ENCODE measurements around the gene ZC3H18.

ZC3H18 gene

DNA sequence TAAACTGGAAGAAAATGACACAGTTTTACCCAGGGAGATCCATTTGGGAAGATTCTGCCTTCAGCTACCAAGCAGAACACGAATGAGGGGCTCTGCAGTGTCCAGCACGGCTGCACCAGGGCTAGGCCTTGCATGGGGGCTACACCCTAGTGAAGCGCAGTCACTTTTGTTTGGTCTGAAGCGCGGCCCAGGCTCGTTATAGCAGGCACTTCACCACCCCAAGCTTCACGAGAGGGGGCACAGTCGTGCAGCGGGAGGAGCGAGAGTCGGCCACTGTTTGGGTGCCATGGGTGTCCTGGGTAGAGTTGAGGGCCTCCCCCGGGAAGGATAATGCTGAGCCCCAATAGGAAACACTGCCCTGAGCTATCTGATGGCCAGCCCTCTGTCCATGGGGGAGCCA lies 46.5 kb downstream of the ZC3H18 start:
- Histone ChIP-seq H3K9me3 (ENCODE audit: insufficient read depth, low read length) (no peaks in the 10 kb centered on the region), H3K27me3 (ENCODE audit: insufficient read depth, insufficient read length) (no peaks in the 10 kb centered on the region), H3K4me1 (ENCODE audit: insufficient read depth, insufficient read length) (peaks cover 12% of the 10 kb centered on the region), H3K9ac (ENCODE audit: insufficient read length, low read depth) (no peak overlapping the region), H3K36me3 (ENCODE audit: insufficient read depth, insufficient read length, low read length) (peaks cover 83% of the 10 kb centered on the region), H3K4me3 (ENCODE audit: insufficient read length, low read depth) (no peak overlapping the region)
- no peak for DNase-seq (ENCODE audit: low read depth, low spot score)
- TF ChIP-seq YY1 (IDR thresholded peaks at IDR 0.05; ENCODE audit: insufficient read depth, insufficient read length) (no peak), SUZ12 (IDR thresholded peaks at IDR 0.05; ENCODE audit: extremely low read depth, insufficient read depth, insufficient read length) (no peak), ZNF274 (IDR thresholded peaks at IDR 0.05; ENCODE audit: low read depth, low read length) (no peak)

DNA sequence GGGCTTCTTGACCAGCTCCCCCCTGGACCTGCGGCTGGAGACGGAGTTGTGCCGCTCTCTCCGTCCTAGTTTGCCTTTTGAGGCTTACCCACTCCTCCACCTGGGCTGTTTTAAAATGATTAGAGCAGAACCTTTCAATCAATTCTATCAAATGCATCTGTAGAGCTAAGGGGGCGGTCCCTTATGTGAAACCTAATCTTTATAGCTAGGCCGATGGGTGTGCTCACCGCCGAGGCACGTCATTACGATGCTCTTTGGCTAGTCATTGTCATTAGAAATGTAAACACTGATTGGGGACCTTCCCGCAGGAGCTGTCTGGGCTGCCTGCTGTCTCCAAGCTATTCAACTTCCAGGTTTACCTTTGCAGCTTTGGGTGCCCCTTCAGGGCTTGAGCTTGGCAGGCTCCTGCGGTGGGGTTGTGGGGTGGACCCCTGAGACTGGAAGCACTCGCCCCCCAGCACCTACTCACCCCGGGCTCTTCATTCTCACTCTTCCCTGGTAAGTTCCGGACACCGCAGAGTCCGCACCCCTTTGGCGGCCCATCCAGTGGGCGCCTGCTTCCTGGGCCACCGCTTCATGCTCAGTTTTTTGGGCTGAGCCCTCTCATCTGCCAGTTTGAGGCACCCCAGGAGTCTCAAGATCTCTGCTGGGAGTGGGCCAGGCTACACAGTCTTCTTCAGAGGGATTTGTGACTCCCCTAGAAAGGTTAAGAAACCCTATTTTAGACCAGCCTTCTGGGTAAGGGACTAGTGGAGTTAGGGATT lies 47.2 kb downstream of the ZC3H18 start:
- no peak overlapping the region for H3K4me3 ChIP-seq (ENCODE audit: insufficient read length, low read depth)
- DNase-seq (ENCODE audit: low read depth, low spot score), result no peak
- no peak for TF ChIP-seq ZNF274 (IDR thresholded peaks at IDR 0.05; ENCODE audit: low read depth, low read length)
- TF ChIP-seq SUZ12 (IDR thresholded peaks at IDR 0.05; ENCODE audit: extremely low read depth, insufficient read depth, insufficient read length), result no peak
- no peak for TF ChIP-seq YY1 (IDR thresholded peaks at IDR 0.05; ENCODE audit: insufficient read depth, insufficient read length)
- H3K9ac ChIP-seq (ENCODE audit: insufficient read length, low read depth), result no peak overlapping the region
- peaks cover 12% of the 10 kb centered on the region for H3K4me1 ChIP-seq (ENCODE audit: insufficient read depth, insufficient read length)
- H3K36me3 ChIP-seq (ENCODE audit: insufficient read depth, insufficient read length, low read length), result peaks cover 83% of the 10 kb centered on the region
- no peaks in the 10 kb centered on the region for H3K9me3 ChIP-seq (ENCODE audit: insufficient read depth, low read length)
- H3K27me3 ChIP-seq (ENCODE audit: insufficient read depth, insufficient read length), result no peaks in the 10 kb centered on the region

DNA sequence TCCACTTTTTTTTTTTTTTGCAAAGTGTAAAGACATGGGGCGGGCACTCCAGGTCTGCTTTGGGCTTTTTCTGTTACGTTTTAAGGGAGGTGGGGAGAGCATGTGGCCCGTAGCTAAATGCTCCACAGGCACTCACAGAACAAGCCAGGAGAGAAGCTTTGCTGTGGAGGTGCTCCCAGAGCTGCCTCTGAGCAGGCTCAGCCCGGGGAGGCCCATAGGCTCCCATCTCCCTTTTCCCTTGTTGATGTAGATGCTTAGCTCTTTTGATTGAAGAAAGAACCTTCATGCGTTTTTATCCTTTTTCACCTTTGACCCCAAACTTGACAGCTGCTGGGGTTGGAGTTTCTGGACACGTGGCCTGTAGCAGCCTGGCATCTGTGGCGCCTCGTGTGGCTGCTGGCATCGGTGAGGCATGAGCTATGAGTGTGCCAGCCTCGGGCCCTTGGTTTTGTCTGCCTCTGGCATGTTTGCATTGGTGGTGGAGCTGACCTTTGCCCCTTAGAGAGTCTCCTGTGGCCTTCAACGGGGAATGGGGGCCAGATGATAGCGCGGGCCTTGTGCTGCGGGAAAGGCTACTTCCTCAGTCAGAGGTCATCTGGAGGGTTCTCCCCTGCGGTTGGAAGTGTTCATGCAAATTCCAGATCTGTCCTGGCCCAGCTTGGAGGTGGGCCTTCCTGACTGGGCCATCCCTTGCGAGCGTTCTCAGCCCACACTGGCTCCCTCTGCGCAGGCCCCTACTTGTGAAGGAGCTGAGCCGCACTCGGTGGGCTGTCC lies 48.2 kb downstream of the ZC3H18 start:
- TF ChIP-seq ZNF274 (IDR thresholded peaks at IDR 0.05; ENCODE audit: low read depth, low read length), result no peak
- TF ChIP-seq SUZ12 (IDR thresholded peaks at IDR 0.05; ENCODE audit: extremely low read depth, insufficient read depth, insufficient read length), result no peak
- no peaks in the 10 kb centered on the region for H3K9me3 ChIP-seq (ENCODE audit: insufficient read depth, low read length)
- peaks cover 12% of the 10 kb centered on the region for H3K4me1 ChIP-seq (ENCODE audit: insufficient read depth, insufficient read length)
- H3K27me3 ChIP-seq (ENCODE audit: insufficient read depth, insufficient read length), result no peaks in the 10 kb centered on the region
- no peak overlapping the region for H3K4me3 ChIP-seq (ENCODE audit: insufficient read length, low read depth)
- H3K36me3 ChIP-seq (ENCODE audit: insufficient read depth, insufficient read length, low read length), result peaks cover 83% of the 10 kb centered on the region
- peak overlapping the region; percentile 47 for H3K9ac ChIP-seq (ENCODE audit: insufficient read length, low read depth)
- DNase-seq (ENCODE audit: low read depth, low spot score), result no peak

DNA sequence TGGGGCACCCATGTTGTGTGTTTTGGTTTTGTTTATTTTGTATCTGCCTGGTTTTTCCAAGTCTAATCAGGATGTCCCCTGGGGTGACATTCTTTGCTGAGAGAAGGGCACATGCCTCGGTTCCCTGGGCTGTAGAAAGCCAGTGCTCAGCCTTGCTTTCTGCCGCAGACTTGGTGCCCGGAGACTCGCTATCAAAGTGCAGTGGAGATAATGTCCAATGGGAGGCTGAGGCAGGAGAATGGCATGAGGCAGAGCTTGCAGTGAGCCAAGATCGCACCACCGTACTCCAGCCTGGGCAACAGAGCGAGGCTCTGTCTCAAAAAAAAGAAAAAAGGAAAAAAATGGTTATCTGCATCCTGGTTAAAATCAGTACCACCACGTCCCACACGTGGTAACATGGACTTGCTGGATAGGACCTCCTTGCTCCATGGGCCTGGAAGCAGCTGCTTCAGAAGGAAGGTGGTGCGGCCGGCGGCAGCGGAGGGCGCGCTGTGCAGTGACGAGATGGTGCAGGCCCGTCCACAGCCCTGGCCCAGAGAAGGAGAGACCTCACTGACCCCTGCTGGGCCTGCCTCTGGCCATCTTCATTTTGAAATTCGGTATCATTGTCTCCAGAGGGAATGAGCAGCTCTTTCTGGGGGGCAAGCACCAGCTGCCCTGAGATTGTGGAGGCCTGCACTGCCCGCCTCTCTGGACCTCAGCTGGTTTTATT lies 48.9 kb downstream of the ZC3H18 start:
- no peak for TF ChIP-seq ZNF274 (IDR thresholded peaks at IDR 0.05; ENCODE audit: low read depth, low read length)
- no peak for TF ChIP-seq SUZ12 (IDR thresholded peaks at IDR 0.05; ENCODE audit: extremely low read depth, insufficient read depth, insufficient read length)
- no peak for TF ChIP-seq YY1 (IDR thresholded peaks at IDR 0.05; ENCODE audit: insufficient read depth, insufficient read length)
- Histone ChIP-seq H3K9ac (ENCODE audit: insufficient read length, low read depth) (peak overlapping the region; percentile 47), H3K4me3 (ENCODE audit: insufficient read length, low read depth) (no peak overlapping the region), H3K9me3 (ENCODE audit: insufficient read depth, low read length) (no peaks in the 10 kb centered on the region), H3K4me1 (ENCODE audit: insufficient read depth, insufficient read length) (peaks cover 10% of the 10 kb centered on the region), H3K36me3 (ENCODE audit: insufficient read depth, insufficient read length, low read length) (peaks cover 86% of the 10 kb centered on the region), H3K27me3 (ENCODE audit: insufficient read depth, insufficient read length) (no peaks in the 10 kb centered on the region)
- DNase-seq (ENCODE audit: low read depth, low spot score), result no peak

DNA sequence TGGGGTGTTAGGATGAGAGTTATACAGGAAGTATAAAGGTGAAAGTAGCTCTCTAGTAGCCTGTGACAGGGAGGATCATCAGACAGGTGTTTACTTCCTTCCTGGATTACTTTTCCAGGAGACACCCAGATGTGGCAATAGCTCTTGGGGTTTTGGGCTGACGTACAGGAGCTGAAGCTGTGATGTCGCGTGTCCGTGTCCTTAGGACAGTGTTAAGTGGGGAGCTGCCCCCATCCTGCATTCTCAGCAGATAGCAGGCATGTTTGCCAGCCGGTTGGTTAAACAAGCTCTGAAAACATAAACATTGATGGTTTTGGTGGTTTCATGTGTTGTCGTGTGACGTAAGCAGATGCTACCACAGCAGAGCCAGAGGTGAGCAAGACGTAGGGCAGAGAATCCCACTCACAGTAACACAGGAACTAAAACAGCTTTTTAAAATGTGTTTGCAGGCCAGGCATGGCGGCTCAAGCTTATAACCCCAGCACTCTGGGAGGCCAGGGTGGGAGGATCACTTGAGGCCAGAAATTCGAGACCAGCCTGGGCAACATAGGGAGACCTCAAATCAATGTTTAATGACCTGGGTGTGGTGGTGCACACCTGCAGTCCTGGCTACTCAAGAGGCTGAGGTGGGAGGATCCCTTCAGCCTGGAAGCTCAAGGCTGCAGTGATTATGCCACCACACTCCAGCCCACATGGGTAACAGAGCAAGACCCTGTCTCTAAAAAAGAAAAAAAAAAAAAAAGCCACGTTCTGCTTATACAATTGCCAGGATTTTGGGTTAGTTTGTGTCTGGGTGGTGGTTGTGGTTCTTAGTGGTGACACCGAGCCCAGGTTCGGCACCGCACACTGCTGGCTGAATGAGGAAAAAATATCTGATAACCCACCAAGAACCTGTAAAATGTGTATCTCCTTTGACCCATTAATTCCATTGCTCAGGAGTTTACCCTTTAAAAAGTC lies 49.9 kb downstream of the ZC3H18 start:
- H3K4me1 ChIP-seq (ENCODE audit: insufficient read depth, insufficient read length), result peaks cover 8% of the 10 kb centered on the region
- no peak for DNase-seq (ENCODE audit: low read depth, low spot score)
- H3K9me3 ChIP-seq (ENCODE audit: insufficient read depth, low read length), result no peaks in the 10 kb centered on the region
- no peaks in the 10 kb centered on the region for H3K27me3 ChIP-seq (ENCODE audit: insufficient read depth, insufficient read length)
- no peak overlapping the region for H3K9ac ChIP-seq (ENCODE audit: insufficient read length, low read depth)
- no peak for TF ChIP-seq YY1 (IDR thresholded peaks at IDR 0.05; ENCODE audit: insufficient read depth, insufficient read length)
- no peak for TF ChIP-seq SUZ12 (IDR thresholded peaks at IDR 0.05; ENCODE audit: extremely low read depth, insufficient read depth, insufficient read length)
- TF ChIP-seq ZNF274 (IDR thresholded peaks at IDR 0.05; ENCODE audit: low read depth, low read length), result no peak
- H3K36me3 ChIP-seq (ENCODE audit: insufficient read depth, insufficient read length, low read length), result peaks cover 87% of the 10 kb centered on the region
- H3K4me3 ChIP-seq (ENCODE audit: insufficient read length, low read depth), result no peak overlapping the region

DNA sequence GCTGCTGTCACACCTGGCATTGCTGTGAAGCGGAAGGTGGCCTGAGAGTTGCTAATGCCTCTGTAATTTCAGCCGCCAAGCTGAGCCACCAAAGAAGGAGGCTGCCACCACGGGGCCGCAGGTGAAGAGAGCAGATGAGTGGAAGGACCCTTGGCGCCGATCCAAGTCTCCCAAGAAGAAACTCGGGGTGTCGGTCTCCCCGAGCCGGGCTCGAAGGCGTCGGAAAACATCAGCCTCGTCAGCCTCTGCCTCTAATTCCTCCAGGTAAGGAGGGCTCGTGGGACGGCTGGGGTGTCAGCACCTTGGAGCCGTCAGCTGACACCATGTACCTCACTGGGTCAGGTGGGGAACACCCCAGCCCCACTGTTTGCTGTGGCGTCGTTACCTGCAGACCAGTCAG lies 51.9 kb downstream of the ZC3H18 start:
- Histone ChIP-seq H3K9ac (ENCODE audit: insufficient read length, low read depth) (no peak overlapping the region), H3K36me3 (ENCODE audit: insufficient read depth, insufficient read length, low read length) (peaks cover 87% of the 10 kb centered on the region), H3K4me1 (ENCODE audit: insufficient read depth, insufficient read length) (peaks cover 4% of the 10 kb centered on the region), H3K27me3 (ENCODE audit: insufficient read depth, insufficient read length) (no peaks in the 10 kb centered on the region), H3K9me3 (ENCODE audit: insufficient read depth, low read length) (no peaks in the 10 kb centered on the region), H3K4me3 (ENCODE audit: insufficient read length, low read depth) (no peak overlapping the region)
- no peak for DNase-seq (ENCODE audit: low read depth, low spot score)
- no peak for TF ChIP-seq SUZ12 (IDR thresholded peaks at IDR 0.05; ENCODE audit: extremely low read depth, insufficient read depth, insufficient read length)
- TF ChIP-seq ZNF274 (IDR thresholded peaks at IDR 0.05; ENCODE audit: low read depth, low read length), result no peak
- no peak for TF ChIP-seq YY1 (IDR thresholded peaks at IDR 0.05; ENCODE audit: insufficient read depth, insufficient read length)
